ENCODE measurements around the gene TOM1.
"Not testable (repeated sequence)": the region's sequence is repeated elsewhere in the genome, so short reads cannot be mapped to it uniquely, and the experiment has no call there.

The TOM1 gene

DNA sequence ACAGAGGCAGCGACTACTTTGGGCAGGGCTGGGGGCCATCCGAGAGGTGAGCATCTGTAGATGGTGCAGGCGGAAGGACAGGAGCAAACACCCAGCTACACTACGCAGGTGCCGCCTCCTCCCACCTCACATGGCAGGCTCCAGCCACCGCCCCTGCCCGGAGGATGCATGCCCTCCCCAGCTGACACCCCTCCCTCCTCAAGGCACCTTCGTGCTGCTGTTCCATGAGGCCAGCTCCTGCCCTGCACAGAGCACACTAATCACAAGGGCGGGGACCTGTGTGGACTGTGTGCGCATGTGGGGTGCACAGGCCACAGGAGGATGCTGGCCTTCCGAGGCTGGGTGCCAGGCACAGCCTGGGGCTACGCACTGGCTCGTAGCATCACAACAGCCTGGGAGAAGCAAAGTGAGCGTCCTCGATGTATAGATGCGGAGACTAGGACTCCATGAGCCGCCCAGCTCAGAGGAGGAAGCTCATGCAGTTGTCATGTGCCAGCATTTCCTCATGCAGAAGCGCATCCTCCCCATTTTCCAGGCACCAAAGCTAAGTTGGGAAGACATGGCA is 48.4 kb downstream of the TOM1 start:
- no peak for FAIRE-seq

DNA sequence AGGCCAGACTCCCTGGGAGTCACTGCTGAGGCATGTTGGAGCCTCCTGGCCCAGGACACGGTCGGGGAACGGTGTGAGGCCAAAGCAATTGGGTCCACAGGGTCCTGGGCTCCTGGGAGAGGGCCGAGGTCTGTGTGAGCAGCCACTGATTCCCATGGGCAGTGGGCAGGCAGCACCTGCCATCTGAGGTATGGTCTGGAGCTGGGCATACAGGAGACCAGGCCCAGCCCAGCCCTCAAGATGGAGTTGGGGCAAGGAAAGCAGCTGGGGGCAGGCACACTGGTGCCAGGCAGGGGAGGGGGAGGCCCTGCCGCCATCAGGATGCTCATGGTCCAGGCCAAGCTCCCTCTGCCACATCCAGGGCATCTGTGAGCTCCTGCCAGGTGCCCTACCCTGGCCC is 49.0 kb downstream of the TOM1 start:
- FAIRE-seq: no peak

DNA sequence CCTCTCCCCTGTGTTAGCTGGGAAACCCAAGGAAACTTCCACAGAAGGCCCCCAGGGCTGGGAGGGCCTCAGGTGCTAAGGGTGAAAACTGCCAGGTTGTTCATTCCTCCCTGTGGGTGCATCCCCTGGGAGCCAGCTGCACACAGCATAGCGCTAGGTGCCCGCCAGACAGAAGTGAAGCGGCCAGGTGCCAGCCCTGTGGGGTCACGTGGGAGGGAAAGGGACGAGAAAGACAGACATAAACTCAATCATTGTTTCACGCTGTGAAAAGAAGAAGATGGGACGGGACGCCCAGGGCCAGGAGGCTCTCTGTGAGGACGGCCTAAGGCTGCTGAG is 49.6 kb downstream of the TOM1 start:
- no peak for FAIRE-seq

DNA sequence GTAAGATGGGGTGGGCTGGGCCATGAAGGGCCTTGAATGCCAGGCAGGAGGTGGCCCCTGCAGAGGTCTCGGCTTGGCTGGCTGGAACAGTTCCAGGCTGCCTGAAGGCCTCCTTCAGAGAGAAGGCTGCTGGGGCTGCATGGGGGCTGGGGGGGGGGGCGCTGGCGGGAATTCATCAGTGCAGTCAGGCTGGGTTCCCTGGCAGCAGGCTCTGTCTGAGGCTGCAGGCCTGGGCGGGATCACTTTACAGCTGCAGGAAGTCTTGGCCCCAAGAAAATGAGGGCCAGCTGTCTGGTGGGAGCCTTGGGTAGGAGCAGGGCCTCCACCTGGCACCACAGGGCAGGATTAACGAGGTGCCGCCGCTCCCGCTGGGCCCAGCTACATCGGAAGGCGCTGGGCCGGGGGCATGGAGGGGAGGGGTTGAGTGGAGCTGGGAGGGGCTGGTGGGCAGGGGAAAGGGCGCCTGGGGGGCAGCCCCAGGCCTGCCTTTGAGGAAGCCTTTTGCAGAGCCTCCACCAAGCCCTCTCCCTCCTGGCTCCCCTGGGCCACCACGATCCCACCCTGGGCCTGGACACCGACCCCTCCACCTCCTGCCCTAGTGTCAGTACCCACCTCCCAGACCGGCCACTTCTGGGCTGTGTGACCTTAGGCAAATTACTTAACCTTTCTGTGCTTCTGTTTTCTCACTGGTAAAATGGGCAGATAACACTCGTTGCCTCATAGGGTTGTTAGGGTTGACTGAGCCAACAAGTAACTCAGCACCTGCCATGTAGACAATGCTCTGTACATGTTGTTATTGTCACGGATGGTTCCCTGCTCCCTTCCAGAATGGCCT is 50.2 kb downstream of the TOM1 start:
- FAIRE-seq: no peak

DNA sequence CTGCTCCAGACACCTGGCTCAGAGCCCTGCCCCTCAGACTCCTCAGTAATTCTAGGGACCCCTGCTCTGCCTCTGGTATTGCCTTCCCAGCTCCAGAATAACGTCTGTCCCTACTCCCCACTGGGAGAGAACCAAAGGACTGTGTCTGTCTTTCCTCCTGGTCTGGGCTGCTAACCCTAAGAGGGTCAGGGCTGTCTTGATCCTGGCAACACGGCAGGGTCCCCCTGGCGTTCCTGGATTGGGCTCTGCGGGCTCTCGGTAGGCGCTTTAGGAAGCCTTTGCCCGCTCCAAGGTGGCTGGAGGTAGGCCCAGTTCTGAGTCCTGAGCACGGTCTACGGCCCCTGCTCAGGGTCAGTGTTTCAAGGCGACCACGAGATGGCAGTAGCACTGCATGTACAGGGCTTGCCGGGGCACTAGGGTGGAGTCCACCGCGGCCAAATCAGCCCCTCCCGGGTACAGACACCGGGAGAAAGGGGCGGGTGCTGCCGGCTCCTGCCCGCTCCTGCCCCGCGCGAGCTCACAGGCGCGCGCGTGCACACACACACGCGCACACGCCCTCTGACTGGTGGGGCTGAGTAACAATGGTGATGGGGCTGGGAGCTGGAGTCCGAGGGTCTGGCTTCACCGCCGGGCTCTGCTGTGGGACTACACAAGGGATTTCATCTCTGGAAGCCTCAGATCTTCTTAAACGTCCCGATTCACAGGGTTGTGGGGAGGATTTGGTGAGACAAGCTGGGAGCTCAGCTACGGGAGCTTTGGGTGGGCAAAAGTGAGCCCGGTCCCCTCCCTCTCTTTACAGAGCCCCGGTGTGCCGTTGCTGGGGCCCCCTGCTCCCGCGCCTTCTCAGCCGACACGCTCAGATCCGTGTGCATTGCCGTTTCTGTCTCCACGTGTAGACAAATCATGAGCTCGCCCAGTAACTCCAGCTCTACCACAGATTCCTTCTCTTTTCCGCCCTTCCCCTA is 51.1 kb downstream of the TOM1 start:
- FAIRE-seq: no peak

GRCh38 chr22:35352214-35353111 is 52.8 kb downstream of the TOM1 start:
- no peak for FAIRE-seq

DNA sequence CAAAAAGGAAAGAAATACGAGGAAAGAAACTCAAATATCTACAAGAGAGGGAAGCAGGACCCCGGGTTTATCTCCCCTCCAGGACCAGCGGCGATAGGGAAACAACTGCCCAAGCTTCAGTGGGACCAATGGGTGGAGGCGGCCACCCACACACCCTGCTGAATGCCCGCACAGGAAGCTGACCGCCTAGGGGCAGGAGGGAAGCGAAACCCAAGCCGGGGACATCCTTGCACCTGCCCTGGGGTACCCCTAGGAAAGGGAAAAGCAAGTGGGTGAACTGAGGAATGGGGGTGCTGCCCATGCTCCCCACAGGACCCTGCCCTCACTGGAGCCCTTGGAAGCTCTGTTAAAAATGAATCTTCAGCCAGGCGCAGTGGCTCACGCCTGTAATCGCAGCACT is 53.6 kb downstream of the TOM1 start:
- FAIRE-seq: no peak

DNA sequence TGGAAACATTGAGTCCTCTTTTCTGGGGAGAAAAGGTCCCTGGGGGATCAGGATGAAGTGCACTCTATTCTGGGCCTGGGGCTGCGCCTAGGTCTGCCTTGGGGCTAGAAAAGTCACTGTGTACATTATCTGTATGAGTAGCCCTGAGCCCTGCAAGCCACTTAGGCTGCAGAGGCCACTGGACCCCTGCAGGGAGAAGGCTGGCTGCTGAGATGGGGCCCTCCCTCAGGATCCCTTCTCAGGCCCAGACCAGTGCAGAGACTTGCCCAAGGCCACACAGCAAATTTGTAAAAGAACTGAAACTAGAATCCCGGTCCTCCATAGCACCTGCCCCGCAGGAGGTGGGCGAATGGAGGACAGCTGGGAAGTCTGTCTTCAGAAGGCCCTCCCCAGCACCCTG is 54.4 kb downstream of the TOM1 start:
- no peak for FAIRE-seq

DNA sequence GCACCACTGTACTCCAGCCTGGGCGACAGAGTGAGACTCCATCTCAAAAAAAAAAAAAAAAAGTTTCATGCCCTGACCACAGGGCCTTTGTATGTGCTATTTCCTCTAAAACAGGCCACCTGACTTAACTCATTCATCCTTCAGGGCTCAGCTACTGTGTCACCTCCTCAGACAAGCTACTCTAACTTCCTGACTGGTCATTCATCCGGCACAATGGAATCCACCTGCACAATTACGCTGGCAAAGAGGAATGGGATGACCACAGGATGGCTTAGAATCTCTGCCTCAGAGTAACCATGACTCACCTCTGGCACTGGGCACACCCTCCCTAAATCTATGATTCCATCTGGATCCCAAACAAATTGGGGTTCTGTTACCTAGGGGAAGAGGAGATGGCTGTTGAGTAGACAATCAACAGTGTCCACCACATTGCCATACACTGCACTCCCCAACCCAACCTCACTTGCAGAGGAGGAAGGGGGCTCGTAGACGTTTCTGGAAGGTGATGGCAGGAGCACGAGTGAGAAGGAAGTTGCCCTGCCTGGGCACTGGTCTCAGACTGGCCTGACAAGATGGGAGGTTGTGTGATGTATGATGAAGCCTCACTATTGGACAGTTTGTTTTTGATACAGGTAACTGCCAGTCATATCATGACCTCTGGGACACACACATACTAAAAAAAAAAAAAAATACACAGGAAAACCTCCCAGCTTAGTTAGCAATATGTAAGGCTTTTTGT is 58.4 kb downstream of the TOM1 start:
- FAIRE-seq: no peak

DNA sequence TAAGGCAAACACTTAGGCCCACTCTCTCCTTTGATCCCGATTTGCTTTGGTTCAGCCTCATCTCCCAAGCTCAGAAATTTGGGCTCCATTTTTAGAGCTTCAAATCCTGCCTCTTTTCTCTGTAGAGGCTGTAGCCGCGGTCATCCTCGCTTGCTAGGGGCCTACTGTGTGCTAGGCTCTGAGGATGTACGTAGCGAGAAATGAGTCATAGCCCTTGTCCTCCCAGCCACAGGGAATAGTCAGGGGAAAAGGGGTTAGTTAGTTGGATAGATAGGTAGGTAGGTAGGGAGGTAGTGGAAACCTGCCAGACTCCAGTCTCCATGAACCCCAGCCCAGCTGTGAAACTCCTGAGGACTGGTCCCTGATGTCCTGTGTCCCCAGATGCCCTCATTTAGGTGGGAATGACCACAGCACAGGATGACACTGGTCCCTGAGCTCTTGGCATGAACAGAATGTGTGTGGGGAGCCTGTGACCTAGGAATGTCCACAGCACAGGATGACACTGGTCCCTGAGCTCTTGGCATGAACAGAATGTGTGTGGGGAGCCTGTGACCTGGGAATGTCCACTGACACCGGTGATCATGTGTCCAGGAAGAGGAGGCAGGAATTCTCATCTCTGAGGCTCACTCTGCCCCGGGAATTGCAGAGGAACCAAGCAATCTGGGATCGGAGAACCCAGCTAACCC is 59.8 kb downstream of the TOM1 start:
- no peak for FAIRE-seq

- no peak for FAIRE-seq
These were observed 61.4 kb downstream of the TOM1 start for GRCh38 chr22:35361001-35361558.

DNA sequence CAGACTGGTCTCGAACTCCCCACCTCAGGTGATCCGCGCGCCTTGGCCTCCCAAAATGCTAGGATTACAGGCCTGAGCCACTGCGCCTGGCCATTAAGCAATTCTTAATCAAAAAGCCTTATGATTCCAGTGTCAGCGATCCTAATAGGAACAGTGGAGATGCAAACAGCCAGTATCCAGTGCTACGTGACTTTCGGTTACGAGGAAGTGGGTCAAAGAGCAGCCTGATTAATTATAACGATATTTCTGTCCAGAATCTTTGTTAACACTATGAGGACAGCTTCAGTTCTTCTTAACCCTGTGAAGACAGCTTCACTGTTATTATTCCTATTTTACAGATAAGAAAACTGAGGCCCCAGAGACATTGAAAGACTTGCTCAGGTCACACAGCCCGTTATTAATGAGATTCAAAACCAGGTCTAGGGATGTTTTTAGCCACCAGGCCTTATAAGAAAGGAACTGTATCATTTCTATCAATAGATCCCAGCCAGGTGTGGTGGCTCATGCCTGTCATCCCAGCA is 63.9 kb downstream of the TOM1 start:
- no peak for FAIRE-seq

DNA sequence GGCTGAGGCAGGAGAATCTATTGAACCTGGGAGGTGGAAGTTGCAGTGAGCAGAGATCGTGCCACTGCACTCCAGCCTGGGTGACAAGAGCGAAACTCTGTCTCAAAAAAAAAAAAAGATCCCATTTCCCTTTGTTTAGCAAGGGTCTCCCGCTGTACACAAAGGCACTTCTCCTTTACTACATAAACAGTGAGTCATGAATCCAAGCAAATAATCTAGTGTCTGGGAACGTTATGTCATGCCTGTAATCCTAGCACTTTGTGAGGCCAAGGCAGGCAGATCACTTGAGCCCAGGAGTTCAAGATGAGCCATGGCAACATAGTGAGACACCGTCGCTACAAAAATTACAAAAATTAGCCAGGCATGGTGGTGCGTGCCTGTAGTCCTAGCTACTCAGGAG is 64.5 kb downstream of the TOM1 start:
- not testable (repeated sequence) for FAIRE-seq

DNA sequence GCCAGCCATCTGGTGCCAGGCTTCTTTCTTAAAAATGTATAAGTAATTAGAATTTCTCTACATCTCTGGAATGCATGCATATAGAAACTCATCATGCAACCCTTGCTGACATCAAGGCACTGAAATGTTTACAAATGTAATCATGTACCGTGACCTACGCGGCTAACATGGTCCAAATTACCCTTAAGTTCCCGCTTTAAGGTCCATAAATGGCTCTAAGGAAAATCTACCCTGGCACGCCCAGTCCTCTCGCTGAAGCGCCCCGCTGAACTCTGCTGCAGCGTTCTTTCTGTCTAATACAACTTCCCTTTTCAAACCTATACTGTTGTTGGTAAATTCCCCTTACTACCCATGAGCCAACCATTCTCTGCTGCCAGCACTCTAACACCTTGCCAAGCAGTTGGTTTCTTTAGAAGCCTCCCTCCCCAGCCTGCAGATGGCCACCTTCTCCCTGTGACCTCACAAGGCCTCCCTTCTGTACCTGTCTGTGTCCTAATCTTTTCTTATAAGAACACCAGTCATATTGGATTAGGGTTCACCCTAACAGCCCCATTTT is 67.7 kb downstream of the TOM1 start:
- FAIRE-seq: no peak

DNA sequence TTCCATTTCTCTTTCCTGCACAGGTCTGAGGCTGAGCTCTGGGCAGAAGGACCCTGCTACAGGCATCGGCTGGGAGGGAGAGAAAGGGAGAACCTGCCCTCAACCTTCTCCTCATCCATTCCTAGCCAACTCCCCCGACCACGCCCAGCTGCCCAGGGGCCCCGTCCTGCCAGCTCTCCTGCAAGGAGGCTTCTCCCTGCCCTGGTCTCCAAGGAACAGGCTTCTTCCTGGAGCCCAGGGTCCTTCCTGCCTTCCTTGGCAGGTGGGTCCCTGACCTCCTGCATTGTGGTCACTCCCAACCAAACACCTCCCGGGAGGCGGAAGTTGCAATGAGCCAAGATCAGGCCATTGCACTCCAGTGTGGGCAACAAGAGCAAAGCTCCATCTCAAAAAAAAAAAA is 68.7 kb downstream of the TOM1 start:
- FAIRE-seq: no peak

GRCh38 chr22:35369996-35370395 is 70.3 kb downstream of the TOM1 start:
- no peak for FAIRE-seq

- no peak for FAIRE-seq
These were observed 74.1 kb downstream of the TOM1 start for GRCh38 chr22:35373781-35374180.

DNA sequence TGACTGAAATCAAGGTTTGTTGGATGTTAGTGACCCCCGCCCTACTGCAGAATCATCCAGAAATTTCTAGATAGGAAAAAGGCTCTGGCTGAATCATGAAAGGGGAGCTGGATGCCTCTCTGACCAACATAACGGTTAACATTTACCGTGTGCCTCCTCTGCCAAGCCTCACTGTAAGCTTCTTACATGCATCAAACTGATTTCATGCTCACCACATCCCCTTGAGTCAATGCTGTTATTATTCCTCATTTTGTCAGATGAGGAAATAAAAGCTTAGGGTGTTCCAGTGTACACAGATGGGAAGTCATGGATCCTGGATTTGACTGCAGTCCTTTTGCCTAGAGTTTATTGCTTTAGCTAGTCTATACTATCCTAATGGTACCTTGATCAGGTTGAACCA is 75.3 kb downstream of the TOM1 start:
- FAIRE-seq: no peak

GRCh38 chr22:35375526-35375925 is 75.8 kb downstream of the TOM1 start:
- FAIRE-seq: no peak

- FAIRE-seq: no peak
These were observed 77.2 kb downstream of the TOM1 start for GRCh38 chr22:35376728-35377472.
